Testis (tissue), 3 donors: ENCODE results near the gene TRMT44. TPM values are rescaled to one million over a fixed set of nuclear protein-coding genes. Genes with fewer than 3 reads are reported as not detected.
A peak's percentile ranks its signal among the peaks of the same experiment; 100 is the strongest.

Source experiments
- DNase-seq: peaks from one replicate; pipeline ENCODE4 v3.0.0-alpha.2; 2019
- H3K27ac ChIP-seq, 2 donors: fragments of 200-600 bp; sonication (generic); one replicate each; pipeline ENCODE4 v1.5.1; 2019
- H3K27me3 ChIP-seq: fragments of 200-600 bp; sonication (generic); one replicate; pipeline ENCODE4 v1.5.1; 2019
- H3K36me3 ChIP-seq: fragments of 200-600 bp; sonication (generic); one replicate; pipeline ENCODE4 v1.5.1; 2017; ENCODE audit warnings: low read depth; ENCODE audit errors: missing control alignments
- H3K4me1 ChIP-seq: fragments of 200-600 bp; sonication (generic); one replicate; pipeline ENCODE4 v1.5.1; 2019
- H3K4me3 ChIP-seq, 2 donors: fragments of 200-600 bp; sonication (generic); one replicate each; pipeline ENCODE4 v1.5.1; 2017 to 2019
- H3K9me3 ChIP-seq: fragments of 200-600 bp; sonication (generic); one replicate; pipeline ENCODE4 v1.5.1; 2017
- CTCF ChIP-seq, 3 experiments: fragments of 450-650 bp in 2 of 3; fragments of 200-600 bp in 1 of 3; sonication (generic) in 1 of 3; IDR thresholded peaks; one replicate each; pipeline ENCODE4 v1.5.1; 2016 to 2019; ENCODE audit warnings: antibody characterized with exemption in 3 of 3, mild to moderate bottlenecking in 2 of 3, moderate library complexity in 1 of 3
- POLR2A ChIP-seq: fragments of 450-650 bp; IDR thresholded peaks from one replicate; pipeline ENCODE4 v1.6.1; 2017; ENCODE audit warnings: antibody characterized with exemption, mild to moderate bottlenecking, moderate library complexity
- WGBS, 2 donors: methylation state at CpG; one replicate each; pipeline ENCODE4 v1.1.5; 2018; 5-methylcytosine and 5-hydroxymethylcytosine counted together
- intact Hi-C: fragments of 100-400 bp; cut with DNase I; formaldehyde crosslinking; loops from one replicate; pipeline ENCODE4 v1.15.1; 2023; ENCODE audit warnings: low total_unique reads
- polyA plus RNA-seq: library from polyadenylated mRNA; stranded (reverse); fragments of 350-450 nt; fragmentation: Illumina TruSeq; extraction: RNeasy Lipid Tissue Mini Kit (QIAGEN cat#74804); gene quantifications from one replicate; pipeline ENCODE4 v1.2.3, GENCODE V29; 2014; ENCODE audit warnings: low read depth, low replicate concordance; ENCODE audit not compliant: insufficient read depth
- total RNA-seq, 2 donors: library from RNA; depleted of rRNA; stranded (reverse); fragments of >200 nt; gene quantifications; one replicate each; pipeline ENCODE4 v1.2.3, GENCODE V29; 2016

The TRMT44 gene
- total and polyA plus RNA-seq, 3 donors from 2014 or later: 20.9 to 52.7 (median 41.3) TPM

- Histone ChIP-seq H3K27me3 (no peaks in the 10 kb centered on the region), H3K27ac (peak overlapping the region; percentile 46 to 47), H3K36me3 (no peaks in the 10 kb centered on the region), H3K9me3 (no peaks in the 10 kb centered on the region), H3K4me3 (no peak overlapping the region), H3K4me1 (peaks cover 23% of the 10 kb centered on the region)
- DNase-seq: no peak
- TF ChIP-seq CTCF (IDR thresholded peaks at IDR 0.05) (no peak), POLR2A (no peak)
- intact Hi-C loops: no loop called here
- 72 to 82% methylated on average over 19 to 23 of the region's 23 CpGs for WGBS, 2 donors
Measured at GRCh38 chr4:8473198-8473919, 32.8 kb downstream of the TRMT44 start.

DNA sequence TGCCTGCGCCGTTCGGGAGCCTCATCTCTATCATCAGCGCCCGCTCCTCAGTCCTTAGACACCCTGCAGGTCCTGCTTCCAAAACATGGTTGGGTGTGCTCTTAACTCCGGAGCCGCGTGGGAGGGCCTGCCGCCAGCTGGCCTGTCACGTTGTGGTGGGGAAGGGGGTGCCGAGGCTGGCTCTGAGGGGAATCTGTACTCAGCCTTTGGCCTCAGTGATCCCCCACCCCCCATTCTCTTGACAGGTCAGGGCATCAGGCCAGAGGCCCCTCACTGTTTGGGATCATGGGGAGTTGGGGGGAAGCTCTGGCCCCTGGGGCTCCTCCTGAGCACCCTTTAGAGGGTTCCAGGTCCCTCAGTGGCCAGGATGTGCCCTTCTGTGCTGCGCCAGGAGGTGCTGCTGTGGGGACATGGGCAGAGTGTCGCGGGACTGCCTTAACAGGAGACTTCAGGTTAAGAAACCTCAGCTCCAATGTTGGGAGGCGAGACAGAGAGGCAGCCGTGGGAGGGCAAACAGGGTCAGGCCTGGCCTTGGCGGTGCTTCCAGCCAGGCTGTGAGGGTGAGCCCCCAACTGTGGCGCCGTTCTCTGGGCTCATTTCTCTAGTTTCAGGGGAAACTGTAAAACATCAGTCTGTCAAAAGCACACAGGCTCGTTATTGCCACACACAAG, 33.5 kb downstream of the TRMT44 start:
- no peak for DNase-seq
- no peak overlapping the region for H3K4me3 ChIP-seq

DNA sequence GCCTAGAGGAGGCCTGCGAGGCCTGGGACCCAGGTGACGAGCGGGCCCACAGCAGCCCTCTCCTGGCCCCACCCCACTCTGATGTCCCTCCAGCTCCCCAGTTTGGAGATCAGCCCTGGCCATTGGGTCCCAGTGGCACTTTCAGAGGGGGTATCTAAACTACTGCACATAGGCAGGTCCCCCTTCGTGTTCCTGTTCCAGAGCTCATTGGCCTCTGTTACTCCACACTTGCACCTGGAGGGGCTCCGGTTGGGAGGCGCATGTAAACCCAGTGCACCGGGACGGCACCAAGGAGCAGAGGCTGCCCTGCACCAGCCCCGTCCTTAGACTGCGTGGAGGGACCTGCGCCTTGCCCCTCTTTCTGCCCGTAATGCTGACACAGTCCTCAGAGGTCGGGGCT, 34.3 kb downstream of the TRMT44 start:
- no peaks in the 10 kb centered on the region for H3K27me3 ChIP-seq
- H3K4me3 ChIP-seq: no peak overlapping the region
- H3K27ac ChIP-seq: no peak overlapping the region
- no peaks in the 10 kb centered on the region for H3K9me3 ChIP-seq
- DNase-seq: no peak
- no peak for TF ChIP-seq CTCF (IDR thresholded peaks at IDR 0.05)
- TF ChIP-seq POLR2A: no peak
- H3K4me1 ChIP-seq: peaks cover 23% of the 10 kb centered on the region
- 94 to 99% methylated on average over 11 to 13 of the region's 13 CpGs for WGBS, 2 donors
- no peaks in the 10 kb centered on the region for H3K36me3 ChIP-seq
- intact Hi-C loops: no loop called here

More for the DNA sequence above, 33.5 kb downstream of the TRMT44 start:
- 57 to 68% methylated on average over 3 to 14 of the region's 20 CpGs for WGBS, 2 donors
- TF ChIP-seq POLR2A: no peak
- no peak for TF ChIP-seq CTCF (IDR thresholded peaks at IDR 0.05)
- Histone ChIP-seq H3K27ac (peak overlapping the region in 1 of 2 donors; percentile 47), H3K27me3 (no peaks in the 10 kb centered on the region), H3K36me3 (no peaks in the 10 kb centered on the region), H3K4me1 (peaks cover 23% of the 10 kb centered on the region), H3K9me3 (no peaks in the 10 kb centered on the region)
- intact Hi-C loops: no loop called here

- Histone ChIP-seq H3K27me3 (no peaks in the 10 kb centered on the region), H3K4me3 (no peak overlapping the region), H3K27ac (no peak overlapping the region), H3K9me3 (no peaks in the 10 kb centered on the region), H3K36me3 (no peaks in the 10 kb centered on the region), H3K4me1 (peaks cover 23% of the 10 kb centered on the region)
- intact Hi-C loops: no loop called here
- WGBS, 2 donors: 92 to 95% methylated on average over 27 to 29 of the region's 29 CpGs
- DNase-seq: no peak
- TF ChIP-seq POLR2A (no peak), CTCF (IDR thresholded peaks at IDR 0.05) (no peak)
Measured at GRCh38 chr4:8475751-8476575, 35.4 kb downstream of the TRMT44 start.
